ENCODE data around the gene GNL1.

DNA sequence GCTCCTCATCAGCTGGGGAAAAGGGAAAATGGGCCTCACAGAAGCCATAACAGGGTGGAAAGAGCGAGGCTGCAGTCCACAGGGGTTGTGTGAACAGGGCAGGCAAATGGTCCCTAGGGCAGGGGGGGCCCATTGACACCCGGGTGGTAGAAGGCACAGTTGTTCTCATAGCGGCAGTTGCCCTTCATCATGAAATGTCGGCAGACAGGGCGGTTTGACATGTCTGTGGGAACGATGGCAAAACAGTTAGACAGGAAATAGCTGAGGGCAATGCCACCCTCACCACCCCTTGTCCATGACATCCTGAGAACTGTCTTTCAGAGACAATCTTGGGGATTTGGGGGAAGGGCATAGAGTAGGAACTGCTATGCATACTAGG lies 45.1 kb upstream of the GNL1 start:
- TF ChIP-seq, protein P1, sequence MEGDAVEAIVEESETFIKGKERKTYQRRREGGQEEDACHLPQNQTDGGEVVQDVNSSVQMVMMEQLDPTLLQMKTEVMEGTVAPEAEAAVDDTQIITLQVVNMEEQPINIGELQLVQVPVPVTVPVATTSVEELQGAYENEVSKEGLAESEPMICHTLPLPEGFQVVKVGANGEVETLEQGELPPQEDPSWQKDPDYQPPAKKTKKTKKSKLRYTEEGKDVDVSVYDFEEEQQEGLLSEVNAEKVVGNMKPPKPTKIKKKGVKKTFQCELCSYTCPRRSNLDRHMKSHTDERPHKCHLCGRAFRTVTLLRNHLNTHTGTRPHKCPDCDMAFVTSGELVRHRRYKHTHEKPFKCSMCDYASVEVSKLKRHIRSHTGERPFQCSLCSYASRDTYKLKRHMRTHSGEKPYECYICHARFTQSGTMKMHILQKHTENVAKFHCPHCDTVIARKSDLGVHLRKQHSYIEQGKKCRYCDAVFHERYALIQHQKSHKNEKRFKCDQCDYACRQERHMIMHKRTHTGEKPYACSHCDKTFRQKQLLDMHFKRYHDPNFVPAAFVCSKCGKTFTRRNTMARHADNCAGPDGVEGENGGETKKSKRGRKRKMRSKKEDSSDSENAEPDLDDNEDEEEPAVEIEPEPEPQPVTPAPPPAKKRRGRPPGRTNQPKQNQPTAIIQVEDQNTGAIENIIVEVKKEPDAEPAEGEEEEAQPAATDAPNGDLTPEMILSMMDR (IDR thresholded peaks at IDR 0.05; ENCODE audit: low read length): no peak
- TF ChIP-seq EZH2 (IDR thresholded peaks at IDR 0.05; ENCODE audit: borderline replicate concordance, low read length): no peak
